Endodermal cell (in vitro differentiated cells): ENCODE data around the gene LCN6. TPM values are rescaled to one million over a fixed set of nuclear protein-coding genes. Genes with fewer than 3 reads are reported as not detected.
"Not testable (repeated sequence)": the region's sequence is repeated elsewhere in the genome, so short reads cannot be mapped to it uniquely, and the experiment has no call there.

Source experiments
- DNase-seq: peaks from one replicate; pipeline ENCODE4 v3.0.0-alpha.2; 2017
- H3K27ac ChIP-seq: 2 replicates; pipeline ENCODE4 v1.5.1; 2013; ENCODE audit warnings: mild to moderate bottlenecking, low read depth, low read length, moderate library complexity
- H3K27me3 ChIP-seq: 2 replicates; pipeline ENCODE4 v1.6.1; 2013; ENCODE audit warnings: mild to moderate bottlenecking, low read length, moderate library complexity; ENCODE audit not compliant: insufficient read depth, control insufficient read depth, poor library complexity, severe bottlenecking
- H3K36me3 ChIP-seq: 2 replicates; pipeline ENCODE4 v1.7.0; 2013; ENCODE audit warnings: mild to moderate bottlenecking, low read length, moderate library complexity; ENCODE audit not compliant: control insufficient read depth, insufficient read depth
- H3K4me1 ChIP-seq: one replicate; pipeline ENCODE4 v1.7.0; 2013; ENCODE audit warnings: low read length; ENCODE audit not compliant: control insufficient read depth, insufficient read depth
- H3K4me3 ChIP-seq: 2 replicates; pipeline ENCODE4 v1.5.1; 2013; ENCODE audit warnings: mild to moderate bottlenecking, low read length, moderate library complexity
- H3K9ac ChIP-seq: 2 replicates; pipeline ENCODE4 v1.6.1; 2013; ENCODE audit warnings: mild to moderate bottlenecking, low read length, moderate library complexity; ENCODE audit not compliant: poor library complexity, severe bottlenecking; ENCODE audit errors: extremely low read depth
- H3K9me3 ChIP-seq: 2 replicates; pipeline ENCODE4 v1.6.1; 2013; ENCODE audit warnings: mild to moderate bottlenecking, low read length, moderate library complexity; ENCODE audit not compliant: control insufficient read depth
- H3K27ac Mint-ChIP-seq: 2 replicates; pipeline ENCODE4 v1.8.0; 2020; ENCODE audit warnings: mixed read lengths
- H3K27me3 Mint-ChIP-seq: 2 replicates; pipeline ENCODE4 v1.8.0; 2021; ENCODE audit warnings: mild to moderate bottlenecking, mixed read lengths; ENCODE audit not compliant: insufficient read depth
- H3K36me3 Mint-ChIP-seq: 2 replicates; pipeline ENCODE4 v1.8.0; 2020; ENCODE audit warnings: low read depth, mixed read lengths
- H3K4me1 Mint-ChIP-seq: 2 replicates; pipeline ENCODE4 v1.8.0; 2020; ENCODE audit warnings: mixed read lengths
- H3K4me3 Mint-ChIP-seq: 2 replicates; pipeline ENCODE4 v1.8.0; 2020; ENCODE audit warnings: mild to moderate bottlenecking, moderate library complexity, mixed read lengths
- H3K9me3 Mint-ChIP-seq: 2 replicates; pipeline ENCODE4 v1.8.0; 2020; ENCODE audit warnings: mild to moderate bottlenecking, mixed read lengths
- CTCF ChIP-seq: fragments of 200-600 bp; sonication (generic); conservative IDR thresholded peaks from 2 replicates; pipeline ENCODE4 v1.5.0; 2021; ENCODE audit warnings: antibody characterized with exemption, mild to moderate bottlenecking
- WGBS, 2 experiments: methylation state at CpG; one replicate each; pipeline versions ENCODE4 v1.1.5 to v1.1.7; 2013; ENCODE audit warnings: missing lambda C conversion rate in 2 of 2, mixed read lengths in 1 of 2; ENCODE audit not compliant: insufficient coverage in 1 of 2, insufficient read length in 1 of 2; 5-methylcytosine and 5-hydroxymethylcytosine counted together
- total RNA-seq, 2 donors: library from RNA; stranded (reverse); fragmentation: NEBNext Ultra II Directional in 1 of 2; extraction: Animal tissue kit (Norgen Biotek cat#: 25700) in 1 of 2; gene quantifications; 2 replicates in 1 of 2; 3 replicates in 1 of 2; pipeline ENCODE4 v1.2.1, GENCODE V29; 2021

LCN6 gene
- total RNA-seq, 2 donors from 2014 or later = not detected

- peak overlapping the region; percentile 64 for H3K4me3 ChIP-seq
These were observed 41.2 kb upstream of the LCN6 start for GRCh38 chr9:136789523-136789937.

GRCh38 chr9:136788644-136789522 is 40.6 kb upstream of the LCN6 start:
- H3K4me3 Mint-ChIP-seq = peak overlapping the region; percentile 41
- peak overlapping the region; percentile 98 for H3K27ac Mint-ChIP-seq
- Histone ChIP-seq H3K36me3 (peaks cover 19% of the 10 kb centered on the region), H3K9ac (peak overlapping the region; percentile 64), H3K4me3 (peak overlapping the region; percentile 66), H3K4me1 (peaks cover 24% of the 10 kb centered on the region), H3K27ac (peak overlapping the region; percentile 88)
- peaks cover 12% of the 10 kb centered on the region for H3K36me3 Mint-ChIP-seq
- H3K9me3 Mint-ChIP-seq, H3K9me3 ChIP-seq, H3K27me3 ChIP-seq, DNase-seq, H3K27me3 Mint-ChIP-seq: not testable (repeated sequence)
- H3K4me1 Mint-ChIP-seq = peaks cover 35% of the 10 kb centered on the region
- WGBS, 2 experiments = 65 to 78% methylated on average over 14 to 24 of the region's 27 CpGs

More at GRCh38 chr9:136789523-136789937, 41.2 kb upstream of the LCN6 start:
- Mint-ChIP-seq H3K9me3 (no peaks in the 10 kb centered on the region), H3K4me1 (peaks cover 37% of the 10 kb centered on the region), H3K4me3 (peak overlapping the region; percentile 41), H3K27me3 (no peaks in the 10 kb centered on the region), H3K36me3 (peaks cover 15% of the 10 kb centered on the region), H3K27ac (peak overlapping the region; percentile 98)
- TF ChIP-seq CTCF = no peak
- peak overlapping the region; percentile 54 for H3K27ac ChIP-seq
- H3K9me3 ChIP-seq = no peaks in the 10 kb centered on the region
- H3K36me3 ChIP-seq = peaks cover 21% of the 10 kb centered on the region
- no peak for DNase-seq
- peaks cover 24% of the 10 kb centered on the region for H3K4me1 ChIP-seq
- 57 to 70% methylated on average over 3 of the region's 3 CpGs for WGBS, 2 experiments
- peak overlapping the region; percentile 64 for H3K9ac ChIP-seq
- no peaks in the 10 kb centered on the region for H3K27me3 ChIP-seq

- Mint-ChIP-seq H3K36me3 (peaks cover 3% of the 10 kb centered on the region), H3K4me3 (peak overlapping the region; percentile 41), H3K27ac (peak overlapping the region; percentile 98), H3K9me3 (no peaks in the 10 kb centered on the region), H3K4me1 (peaks cover 27% of the 10 kb centered on the region), H3K27me3 (no peaks in the 10 kb centered on the region)
- peaks cover 10% of the 10 kb centered on the region for H3K36me3 ChIP-seq
- H3K9ac ChIP-seq = peak overlapping the region; percentile 64
- peak overlapping the region; percentile 66 for H3K4me3 ChIP-seq
- peak; percentile 90 for DNase-seq
- peaks cover 21% of the 10 kb centered on the region for H3K4me1 ChIP-seq
- peak overlapping the region; percentile 8 for H3K27ac ChIP-seq
- WGBS, 2 experiments = 37 to 39% methylated on average over 17 to 21 of the region's 21 CpGs
- H3K27me3 ChIP-seq = no peaks in the 10 kb centered on the region
- no peaks in the 10 kb centered on the region for H3K9me3 ChIP-seq
- peak; percentile 87 for TF ChIP-seq CTCF
These were observed 39.5 kb upstream of the LCN6 start for GRCh38 chr9:136787690-136788400.

- not testable (repeated sequence) for H3K4me3 ChIP-seq, H3K27ac Mint-ChIP-seq
These were observed 38.7 kb upstream of the LCN6 start for GRCh38 chr9:136786983-136787382.

More at GRCh38 chr9:136786983-136787382, 38.7 kb upstream of the LCN6 start:
- not testable (repeated sequence) for H3K9me3 Mint-ChIP-seq, H3K36me3 Mint-ChIP-seq, H3K36me3 ChIP-seq, H3K27me3 Mint-ChIP-seq, H3K27ac ChIP-seq, DNase-seq, H3K9ac ChIP-seq, H3K4me3 Mint-ChIP-seq, H3K27me3 ChIP-seq, H3K9me3 ChIP-seq
- peaks cover 14% of the 10 kb centered on the region for H3K4me1 ChIP-seq
- 55 to 69% methylated on average over 2 to 4 of the region's 4 CpGs for WGBS, 2 experiments
- H3K4me1 Mint-ChIP-seq = peaks cover 26% of the 10 kb centered on the region
